DLD1 (cell line): ENCODE data around the gene PHF14.
"Not testable (repeated sequence)": the region's sequence is repeated elsewhere in the genome, so short reads cannot be mapped to it uniquely, and the experiment has no call there.

Source experiments
- in situ Hi-C: cut with HindIII; loops from 2 replicates; pipeline ENCODE4 v1.10.0; 2017; ENCODE audit warnings: low sequenced_read_pairs

PHF14 gene

DNA sequence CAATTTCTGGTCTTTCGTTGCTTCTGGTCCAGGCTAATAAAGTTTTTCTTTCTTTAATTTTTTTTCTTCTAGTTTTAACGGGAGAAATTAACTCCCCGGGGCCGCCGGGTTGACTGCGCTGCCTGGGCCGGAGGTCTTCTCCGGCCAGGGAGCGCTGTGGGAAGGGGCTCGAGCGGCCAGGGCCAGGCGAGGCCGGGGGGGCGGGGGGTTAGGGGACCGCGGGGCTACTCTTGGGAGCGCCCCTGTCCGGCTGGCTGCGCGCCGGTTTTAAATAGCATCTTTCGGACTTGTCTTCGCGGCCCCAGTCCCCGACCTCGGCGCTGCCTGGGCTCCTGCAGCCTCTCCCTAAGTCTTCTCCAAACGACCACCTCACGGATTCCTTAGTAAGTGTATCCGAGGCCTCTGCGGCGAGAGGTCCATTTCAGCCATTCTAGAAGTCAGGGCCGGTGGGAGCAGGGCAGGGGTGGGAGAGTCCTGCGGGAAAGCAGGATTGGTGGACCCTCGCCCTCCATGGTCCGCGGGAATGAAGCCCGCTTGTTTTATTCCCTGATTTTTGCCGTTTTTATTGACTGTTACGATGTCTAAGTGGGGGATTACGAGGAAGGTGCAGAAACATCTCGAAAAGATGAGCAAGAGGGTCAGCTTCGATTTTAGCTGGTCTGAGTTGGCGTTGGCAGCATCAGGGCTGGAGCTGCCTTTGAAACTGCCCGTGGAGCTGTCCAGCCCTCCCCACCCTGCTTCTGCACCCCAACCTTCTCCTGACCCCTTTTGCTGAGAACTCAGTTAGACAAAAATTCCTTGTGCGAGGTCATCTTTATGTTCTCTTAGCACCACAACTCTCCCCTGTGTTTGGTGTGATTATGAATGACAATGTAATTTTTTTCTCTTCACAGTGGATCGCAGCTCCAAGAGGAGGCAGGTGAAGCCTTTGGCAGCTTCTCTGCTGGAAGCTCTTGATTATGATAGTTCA, 555 bp downstream of the PHF14 start:
- in situ Hi-C loops = no loop called here

GRCh38 chr7:10977113-10977512, 3.4 kb downstream of the PHF14 start:
- in situ Hi-C loops = no loop called here

DNA sequence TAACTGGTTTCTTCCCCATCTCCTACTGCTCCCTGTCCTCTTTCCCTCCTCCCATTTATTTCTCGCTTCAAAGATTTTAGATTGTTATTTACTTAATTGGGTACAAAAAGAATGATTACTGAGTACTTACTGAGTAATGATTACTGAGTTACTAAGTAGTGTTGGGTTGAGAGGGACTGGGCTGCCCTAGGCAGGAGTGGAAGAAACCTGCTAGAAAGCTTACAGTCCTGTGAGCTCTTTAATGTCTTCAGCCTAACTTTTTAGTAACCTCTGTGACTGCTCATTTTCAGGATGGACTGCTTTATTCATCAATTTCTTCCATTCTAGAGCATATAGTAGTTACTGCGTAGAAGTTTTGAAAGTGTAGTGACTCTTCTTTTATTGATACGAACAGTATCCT, 7.6 kb downstream of the PHF14 start:
- in situ Hi-C loops = no loop called here

DNA sequence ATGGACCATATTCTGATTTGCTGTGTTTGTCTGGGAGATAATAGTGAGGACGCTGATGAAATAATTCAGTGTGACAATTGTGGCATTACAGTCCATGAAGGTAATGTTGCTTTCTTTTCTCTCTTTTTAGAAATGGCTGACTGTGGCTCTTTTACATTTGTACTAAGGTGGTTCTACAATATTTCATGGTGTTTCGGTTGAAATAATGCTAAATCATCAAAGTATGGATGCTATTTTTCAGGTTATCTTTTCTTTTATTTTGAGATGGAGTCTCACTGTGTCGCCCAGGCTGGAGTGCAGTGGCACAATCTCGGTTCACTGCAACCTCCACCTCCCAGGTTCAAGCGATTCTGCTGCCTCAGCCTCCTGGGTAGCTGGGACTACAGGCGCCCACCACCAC, 17.1 kb downstream of the PHF14 start:
- in situ Hi-C loops = not testable (repeated sequence)

DNA sequence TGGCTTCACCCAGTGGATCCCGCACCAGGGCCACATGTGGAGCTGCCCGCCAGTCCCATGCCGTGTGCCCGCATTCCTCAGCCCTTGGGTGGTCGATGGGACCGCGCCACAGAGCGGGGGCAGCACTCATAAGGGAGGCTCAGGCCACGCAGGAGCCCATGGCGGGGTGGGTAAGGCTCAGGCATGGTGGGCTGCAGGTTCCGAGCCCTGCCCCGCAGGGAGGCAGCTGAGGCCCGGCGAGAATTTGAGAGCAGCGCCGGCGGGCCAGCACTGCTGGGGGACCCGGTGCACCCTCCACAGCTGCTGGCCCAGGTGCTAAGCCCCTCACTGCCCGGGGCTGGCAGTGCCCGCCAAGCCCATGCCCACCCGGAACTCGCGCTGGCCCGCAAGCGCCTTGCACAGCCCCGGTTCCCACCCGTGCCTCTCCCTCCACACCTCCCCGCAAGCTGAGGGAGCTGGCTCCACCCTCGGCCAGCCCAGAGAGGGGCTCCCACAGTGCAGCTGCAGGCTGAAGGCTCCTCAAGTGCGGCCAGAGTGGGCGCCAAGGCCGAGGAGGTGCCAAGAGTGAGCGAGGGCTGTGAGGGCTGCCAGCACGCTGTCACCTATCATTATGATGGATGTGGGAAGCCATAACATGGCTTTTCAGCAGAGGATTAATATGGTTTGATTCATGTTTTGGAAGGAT, 22.0 kb downstream of the PHF14 start:
- in situ Hi-C loops = not testable (repeated sequence)

DNA sequence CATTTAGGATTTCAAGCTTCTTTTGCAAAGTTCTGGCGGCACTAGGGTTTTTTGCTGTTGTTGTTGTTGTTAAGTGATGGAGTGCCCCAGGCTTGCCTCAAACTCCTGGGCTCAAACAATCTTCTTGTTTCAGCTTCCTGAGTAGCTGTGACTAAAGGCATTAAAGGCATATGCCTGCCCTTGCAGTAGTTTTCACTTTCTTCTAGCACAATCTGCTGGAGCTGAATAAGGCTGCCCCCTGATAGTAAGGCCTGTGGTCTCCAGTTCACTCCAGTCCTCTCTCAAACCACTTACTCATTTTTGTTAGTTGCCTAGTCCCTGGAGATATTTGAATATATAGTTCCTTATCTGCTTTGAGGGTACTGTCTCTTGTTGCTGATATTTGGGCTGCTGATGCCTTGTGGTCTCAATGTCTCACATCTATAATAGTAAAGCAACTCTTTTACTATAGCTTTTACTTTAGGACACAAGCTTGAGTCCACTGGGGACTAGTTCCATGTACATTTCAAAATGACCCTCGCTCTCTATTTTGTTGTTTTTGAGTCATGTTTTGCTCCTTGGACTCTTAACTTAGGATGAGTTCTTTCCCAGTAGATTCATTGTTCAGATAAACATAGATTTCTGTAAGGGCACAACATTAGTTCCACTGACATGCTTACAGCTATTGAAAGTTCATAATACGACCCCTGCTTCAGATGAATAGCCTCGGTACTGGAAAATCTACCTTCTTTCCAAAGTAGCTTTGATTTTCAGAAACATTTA, 25.5 kb downstream of the PHF14 start:
- in situ Hi-C loops = no loop called here

- in situ Hi-C loops = no loop called here
Measured at GRCh38 chr7:11005202-11005601, 31.5 kb downstream of the PHF14 start.

DNA sequence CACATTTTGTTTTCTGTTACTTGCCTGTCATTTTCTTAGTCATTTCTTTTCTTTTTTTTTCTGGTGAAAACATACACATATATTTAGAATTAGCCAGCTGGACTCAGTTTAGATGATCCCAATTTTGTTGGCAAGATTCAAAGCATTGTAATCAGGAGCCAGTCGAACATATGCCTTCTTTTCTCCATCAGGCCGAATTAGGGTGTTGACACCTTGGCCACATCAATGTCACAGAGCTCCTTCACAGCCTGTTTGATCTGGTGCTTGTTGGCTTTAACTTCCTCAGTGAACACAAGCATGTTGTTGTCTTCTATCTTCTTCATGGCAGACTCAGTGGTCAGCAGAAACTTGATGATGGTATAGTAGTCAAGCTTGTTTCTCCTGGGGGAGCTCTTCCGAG, 32.6 kb downstream of the PHF14 start:
- in situ Hi-C loops = no loop called here

- in situ Hi-C loops = no loop called here
Measured at GRCh38 chr7:11009631-11010030, 36.0 kb downstream of the PHF14 start.

DNA sequence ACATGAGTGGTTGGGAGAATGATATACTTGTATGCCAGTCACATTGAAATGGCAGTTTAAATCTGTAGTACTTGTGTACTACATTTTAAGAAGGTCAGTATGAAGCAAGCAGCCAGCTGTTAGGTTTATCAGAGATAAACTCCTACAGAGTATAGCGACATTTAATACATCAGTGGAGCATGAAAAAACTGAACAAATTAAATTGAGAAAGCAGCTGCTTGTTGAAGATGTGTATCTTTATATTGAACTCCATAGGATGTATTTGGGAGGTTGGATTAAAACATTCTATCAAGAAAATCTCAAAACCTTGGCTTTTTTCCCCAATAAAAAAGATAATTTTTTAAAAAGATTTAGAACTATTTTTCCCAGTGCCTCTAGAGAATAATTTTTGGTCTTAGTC, 47.8 kb downstream of the PHF14 start:
- in situ Hi-C loops = no loop called here

DNA sequence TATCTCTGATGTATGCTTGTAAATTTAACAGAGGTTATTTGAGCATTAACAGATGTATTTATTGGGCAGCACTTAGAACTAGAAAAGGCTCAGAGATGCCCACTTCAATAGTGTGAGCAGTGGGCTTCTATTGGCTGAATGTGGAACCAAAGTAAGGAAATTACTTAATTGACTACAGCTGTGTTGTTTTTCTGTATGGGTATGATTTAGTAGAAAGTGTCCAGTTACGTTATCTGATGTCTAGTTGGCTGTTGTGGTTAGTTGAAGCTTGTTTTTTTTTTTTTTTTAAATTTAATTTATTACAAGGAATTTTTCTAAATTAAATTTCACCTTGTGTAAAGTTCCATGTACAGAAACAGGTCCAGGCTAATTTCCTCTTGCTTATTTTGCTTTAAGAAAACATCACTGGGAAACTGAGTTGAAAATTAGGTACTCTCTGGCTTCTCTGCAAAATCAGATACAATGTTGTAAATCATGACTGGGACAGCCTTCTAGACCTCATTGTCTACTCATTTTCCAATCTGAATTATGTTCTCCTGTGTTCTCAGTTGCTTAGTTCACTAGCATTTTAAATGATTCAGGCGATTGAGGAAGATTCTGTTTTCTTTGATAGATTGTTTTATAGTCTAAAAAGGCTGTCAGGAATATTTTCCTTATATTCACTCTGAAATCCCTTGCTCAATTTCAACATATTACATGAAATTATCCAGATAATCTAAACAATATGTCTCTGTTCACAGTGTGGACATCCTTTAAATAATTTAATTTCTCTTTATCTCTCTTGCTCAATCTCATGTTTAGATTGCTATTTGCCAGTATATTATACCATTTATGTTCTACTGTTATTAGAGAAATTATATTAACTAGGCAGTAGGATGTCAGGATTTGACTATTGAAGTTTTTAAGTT, 53.0 kb downstream of the PHF14 start:
- in situ Hi-C loops = no loop called here

DNA sequence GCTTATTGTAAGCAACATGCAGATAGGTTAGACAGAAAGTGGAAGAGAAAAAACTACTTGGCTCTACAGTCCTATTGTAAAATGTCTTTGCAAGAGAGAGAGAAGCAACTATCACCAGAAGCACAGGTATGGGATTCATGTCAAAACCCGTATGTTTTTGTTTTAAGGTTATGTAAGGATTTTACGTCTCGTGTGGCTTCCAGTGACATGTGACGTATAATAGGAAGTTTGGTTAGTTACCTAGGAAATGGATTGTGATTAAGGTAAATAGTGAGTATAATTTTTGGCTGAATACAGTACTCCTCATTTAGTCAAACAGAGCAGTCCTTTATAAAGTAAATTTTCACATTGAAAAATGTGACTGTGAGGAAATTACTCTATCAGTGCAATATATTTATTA, 62.0 kb downstream of the PHF14 start:
- in situ Hi-C loops = no loop called here

GRCh38 chr7:11039974-11040373, 66.3 kb downstream of the PHF14 start:
- in situ Hi-C loops = no loop called here

GRCh38 chr7:11054033-11054432, 80.4 kb downstream of the PHF14 start:
- in situ Hi-C loops = no loop called here

- in situ Hi-C loops = no loop called here
Measured at GRCh38 chr7:11060893-11061292, 87.2 kb downstream of the PHF14 start.

DNA sequence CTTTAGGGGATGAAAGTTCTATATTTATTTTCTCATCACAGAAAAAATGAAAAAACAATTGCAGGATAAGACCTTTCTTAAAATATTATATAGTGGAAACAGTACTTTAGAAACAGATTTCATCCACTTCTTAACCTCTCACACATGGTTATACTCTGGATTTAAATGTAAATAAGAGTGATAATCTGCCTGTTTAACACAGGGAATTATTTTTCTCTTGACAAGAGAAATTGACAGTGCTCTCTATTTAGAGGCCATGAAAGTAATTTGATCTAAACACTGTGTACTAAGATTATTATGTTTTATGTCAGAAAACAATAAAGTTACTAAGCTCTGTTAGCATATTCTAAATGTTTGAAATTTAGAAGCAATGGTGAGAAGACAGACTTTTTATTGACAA, 88.4 kb downstream of the PHF14 start:
- in situ Hi-C loops = no loop called here

GRCh38 chr7:11069591-11069990, 95.9 kb downstream of the PHF14 start:
- in situ Hi-C loops = no loop called here

GRCh38 chr7:11077816-11078215, 104.1 kb downstream of the PHF14 start:
- in situ Hi-C loops = no loop called here

GRCh38 chr7:11078247-11078834, 104.7 kb downstream of the PHF14 start:
- in situ Hi-C loops = no loop called here

- in situ Hi-C loops = no loop called here
Measured at GRCh38 chr7:11079907-11080306, 106.2 kb downstream of the PHF14 start.
